Measurements from ENCODE around the gene MT1F.

DNA sequence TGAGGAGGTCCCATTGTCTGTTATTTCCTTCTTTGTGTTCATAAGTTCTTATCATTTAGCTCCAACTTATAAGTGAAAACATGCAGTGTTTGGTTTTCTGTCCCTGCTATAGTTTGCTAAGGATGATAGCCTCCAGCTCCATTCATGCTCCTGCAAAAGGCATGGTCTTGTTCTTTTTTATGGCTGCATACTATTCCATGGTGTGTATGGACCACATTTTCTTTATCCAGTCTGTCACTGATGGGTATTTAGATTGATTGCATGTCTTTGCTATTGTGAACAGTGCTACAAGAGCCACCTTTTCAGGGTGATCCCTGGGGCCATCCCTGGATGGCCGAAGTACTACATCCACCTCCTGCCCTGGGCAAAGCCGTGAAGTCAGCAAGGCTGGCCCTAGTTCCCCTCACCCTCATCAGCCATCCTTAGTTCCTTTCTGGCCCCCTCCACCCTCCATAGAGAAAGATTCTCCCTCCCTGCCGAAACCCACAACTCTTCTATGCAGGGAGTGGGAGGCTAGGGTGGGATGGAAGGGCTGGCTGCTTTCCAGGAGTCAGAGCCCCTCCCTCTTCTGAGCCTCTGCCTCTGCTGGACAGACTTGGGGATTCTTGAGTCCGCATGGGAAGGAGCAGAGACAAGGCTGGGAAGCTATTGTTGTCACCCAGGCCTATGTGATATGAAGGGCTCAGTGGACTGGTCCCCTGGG, 32.8 kb downstream of the MT1F start:
- TF ChIP-seq CTCF (IDR thresholded peaks at IDR 0.05), result no peak
- TF ChIP-seq POLR2A (IDR thresholded peaks at IDR 0.05), result no peak
- no peak for TF ChIP-seq EP300 (IDR thresholded peaks at IDR 0.05)
- TF ChIP-seq POLR2AphosphoS5 (IDR thresholded peaks at IDR 0.05), result no peak

Data from gastroesophageal sphincter (tissue), 3 donors.